HTR-8/SVneo (cell line): Measurements from ENCODE around the gene VEZT.
"Not testable (repeated sequence)": the region's sequence is repeated elsewhere in the genome, so short reads cannot be mapped to it uniquely, and the experiment has no call there.

Experiments
- DNase-seq: peaks from one replicate; pipeline ENCODE4 v3.0.0; 2011; ENCODE audit warnings: low spot score, mixed read lengths; ENCODE audit not compliant: insufficient read length
- FAIRE-seq: peaks from 2 replicates; lab custom pipeline; 2011; peaks lifted over from hg19 to GRCh38; lab: Jason Lieb, UNC

Gene VEZT

GRCh38 chr12:95304673-95305198 lies 87.1 kb downstream of the VEZT start:
- FAIRE-seq: no peak

GRCh38 chr12:95312656-95313055 lies 95.0 kb downstream of the VEZT start:
- no peak for DNase-seq
- no peak for FAIRE-seq

More at GRCh38 chr12:95304673-95305198, 87.1 kb downstream of the VEZT start:
- DNase-seq: no peak

GRCh38 chr12:95314756-95315155 lies 97.1 kb downstream of the VEZT start:
- DNase-seq, FAIRE-seq: not testable (repeated sequence)

- FAIRE-seq (no peak), DNase-seq (no peak)
These were observed 99.2 kb downstream of the VEZT start for GRCh38 chr12:95316798-95317197.

GRCh38 chr12:95318071-95318545 lies 100.5 kb downstream of the VEZT start:
- DNase-seq (peak; percentile 25), FAIRE-seq (no peak)

GRCh38 chr12:95319694-95320331 lies 102.2 kb downstream of the VEZT start:
- no peak for FAIRE-seq

GRCh38 chr12:95321516-95322246 lies 104.1 kb downstream of the VEZT start:
- DNase-seq (no peak), FAIRE-seq (no peak)

More at GRCh38 chr12:95319694-95320331, 102.2 kb downstream of the VEZT start:
- no peak for DNase-seq

GRCh38 chr12:95322326-95322725 lies 104.7 kb downstream of the VEZT start:
- FAIRE-seq: peak; percentile 33
- DNase-seq: no peak

- no peak for FAIRE-seq
These were observed 105.6 kb downstream of the VEZT start for GRCh38 chr12:95323212-95323611.

GRCh38 chr12:95324246-95324645 lies 106.6 kb downstream of the VEZT start:
- not testable (repeated sequence) for DNase-seq, FAIRE-seq

More at GRCh38 chr12:95323212-95323611, 105.6 kb downstream of the VEZT start:
- DNase-seq: no peak

GRCh38 chr12:95325501-95325900 lies 107.9 kb downstream of the VEZT start:
- DNase-seq (no peak), FAIRE-seq (no peak)

GRCh38 chr12:95326445-95326844 lies 108.8 kb downstream of the VEZT start:
- FAIRE-seq: peak; percentile 38
- peak; percentile 75 for DNase-seq

GRCh38 chr12:95326855-95327254 lies 109.2 kb downstream of the VEZT start:
- FAIRE-seq: no peak
- no peak for DNase-seq

- no peak for FAIRE-seq
- no peak for DNase-seq
These were observed 111.1 kb downstream of the VEZT start for GRCh38 chr12:95328708-95329107.

GRCh38 chr12:95335948-95336347 lies 118.3 kb downstream of the VEZT start:
- FAIRE-seq (no peak), DNase-seq (no peak)

- FAIRE-seq: peak; percentile 13
These were observed 118.9 kb downstream of the VEZT start for GRCh38 chr12:95336387-95337067.

GRCh38 chr12:95337146-95337545 lies 119.5 kb downstream of the VEZT start:
- FAIRE-seq: no peak
- DNase-seq: no peak

More at GRCh38 chr12:95336387-95337067, 118.9 kb downstream of the VEZT start:
- peak; percentile 68 for DNase-seq

- DNase-seq: no peak
- no peak for FAIRE-seq
These were observed 121.6 kb downstream of the VEZT start for GRCh38 chr12:95339086-95339788.

- no peak for DNase-seq
- no peak for FAIRE-seq
These were observed 124.4 kb downstream of the VEZT start for GRCh38 chr12:95342008-95342407.
